ENCODE data around the gene KIZ.

DNA sequence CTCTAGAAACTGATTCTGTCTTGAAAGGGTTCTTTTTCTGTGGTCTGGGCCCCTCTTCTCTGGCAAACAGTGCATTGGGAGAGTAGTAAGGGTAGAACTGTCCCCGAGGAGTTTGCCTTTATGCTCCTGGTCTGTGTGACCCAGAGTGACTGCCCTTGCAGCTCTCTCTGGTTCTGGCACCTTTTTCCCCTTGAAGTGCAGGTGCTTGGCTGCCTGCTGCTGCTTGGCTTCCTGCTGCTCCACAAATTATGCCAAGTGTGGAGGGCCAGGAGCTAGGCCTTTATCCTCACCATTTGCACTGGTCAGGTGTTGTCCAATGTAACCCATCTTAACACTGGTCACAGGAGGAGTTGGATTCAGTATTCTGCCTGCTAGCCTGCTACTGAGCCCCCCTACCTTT, 11.2 kb downstream of the KIZ start:
- TF ChIP-seq ELF4 (CRISPR knock-in tag; IDR thresholded peaks at IDR 0.05; ENCODE audit: low read depth) (no peak), NR1H2 (CRISPR knock-in tag; IDR thresholded peaks at IDR 0.05) (no peak), CBFB (CRISPR knock-in tag; IDR thresholded peaks at IDR 0.05; ENCODE audit: low read depth) (no peak), RELA (CRISPR knock-in tag; IDR thresholded peaks at IDR 0.05; ENCODE audit: borderline replicate concordance) (no peak), GABPB1 (CRISPR knock-in tag; IDR thresholded peaks at IDR 0.05) (no peak), NFATC4 (CRISPR knock-in tag; IDR thresholded peaks at IDR 0.05) (no peak), ZNF423 (CRISPR knock-in tag; IDR thresholded peaks at IDR 0.05) (no peak), FOXK1 (CRISPR knock-in tag; IDR thresholded peaks at IDR 0.05) (no peak), NFYB (CRISPR knock-in tag; conservative IDR thresholded peaks at IDR 0.05; ENCODE audit: low read depth) (no peak)
- TF ChIP-seq, protein P1, sequence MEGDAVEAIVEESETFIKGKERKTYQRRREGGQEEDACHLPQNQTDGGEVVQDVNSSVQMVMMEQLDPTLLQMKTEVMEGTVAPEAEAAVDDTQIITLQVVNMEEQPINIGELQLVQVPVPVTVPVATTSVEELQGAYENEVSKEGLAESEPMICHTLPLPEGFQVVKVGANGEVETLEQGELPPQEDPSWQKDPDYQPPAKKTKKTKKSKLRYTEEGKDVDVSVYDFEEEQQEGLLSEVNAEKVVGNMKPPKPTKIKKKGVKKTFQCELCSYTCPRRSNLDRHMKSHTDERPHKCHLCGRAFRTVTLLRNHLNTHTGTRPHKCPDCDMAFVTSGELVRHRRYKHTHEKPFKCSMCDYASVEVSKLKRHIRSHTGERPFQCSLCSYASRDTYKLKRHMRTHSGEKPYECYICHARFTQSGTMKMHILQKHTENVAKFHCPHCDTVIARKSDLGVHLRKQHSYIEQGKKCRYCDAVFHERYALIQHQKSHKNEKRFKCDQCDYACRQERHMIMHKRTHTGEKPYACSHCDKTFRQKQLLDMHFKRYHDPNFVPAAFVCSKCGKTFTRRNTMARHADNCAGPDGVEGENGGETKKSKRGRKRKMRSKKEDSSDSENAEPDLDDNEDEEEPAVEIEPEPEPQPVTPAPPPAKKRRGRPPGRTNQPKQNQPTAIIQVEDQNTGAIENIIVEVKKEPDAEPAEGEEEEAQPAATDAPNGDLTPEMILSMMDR (IDR thresholded peaks at IDR 0.05) = no peak
- TF ChIP-seq, protein P2, sequence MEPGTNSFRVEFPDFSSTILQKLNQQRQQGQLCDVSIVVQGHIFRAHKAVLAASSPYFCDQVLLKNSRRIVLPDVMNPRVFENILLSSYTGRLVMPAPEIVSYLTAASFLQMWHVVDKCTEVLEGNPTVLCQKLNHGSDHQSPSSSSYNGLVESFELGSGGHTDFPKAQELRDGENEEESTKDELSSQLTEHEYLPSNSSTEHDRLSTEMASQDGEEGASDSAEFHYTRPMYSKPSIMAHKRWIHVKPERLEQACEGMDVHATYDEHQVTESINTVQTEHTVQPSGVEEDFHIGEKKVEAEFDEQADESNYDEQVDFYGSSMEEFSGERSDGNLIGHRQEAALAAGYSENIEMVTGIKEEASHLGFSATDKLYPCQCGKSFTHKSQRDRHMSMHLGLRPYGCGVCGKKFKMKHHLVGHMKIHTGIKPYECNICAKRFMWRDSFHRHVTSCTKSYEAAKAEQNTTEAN (CRISPR knock-in tag; IDR thresholded peaks at IDR 0.05) = no peak
- TF ChIP-seq, protein P3, sequence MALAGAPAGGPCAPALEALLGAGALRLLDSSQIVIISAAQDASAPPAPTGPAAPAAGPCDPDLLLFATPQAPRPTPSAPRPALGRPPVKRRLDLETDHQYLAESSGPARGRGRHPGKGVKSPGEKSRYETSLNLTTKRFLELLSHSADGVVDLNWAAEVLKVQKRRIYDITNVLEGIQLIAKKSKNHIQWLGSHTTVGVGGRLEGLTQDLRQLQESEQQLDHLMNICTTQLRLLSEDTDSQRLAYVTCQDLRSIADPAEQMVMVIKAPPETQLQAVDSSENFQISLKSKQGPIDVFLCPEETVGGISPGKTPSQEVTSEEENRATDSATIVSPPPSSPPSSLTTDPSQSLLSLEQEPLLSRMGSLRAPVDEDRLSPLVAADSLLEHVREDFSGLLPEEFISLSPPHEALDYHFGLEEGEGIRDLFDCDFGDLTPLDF (CRISPR knock-in tag; IDR thresholded peaks at IDR 0.05) = no peak
